Neural cell (in vitro differentiated cells): ENCODE results near the gene NEK6.

ENCODE experiments used
- POLR2AphosphoS5 ChIP-seq: IDR thresholded peaks from 2 replicates; pipeline ENCODE4 v1.6.1; 2012
- RAD21 ChIP-seq: fragments of 450-650 bp; conservative IDR thresholded peaks from 2 replicates; pipeline ENCODE4 v1.6.1; 2014; ENCODE audit warnings: antibody characterized with exemption, mild to moderate bottlenecking, moderate library complexity
- SMC3 ChIP-seq: fragments of 450-650 bp; conservative IDR thresholded peaks from 2 replicates; pipeline ENCODE4 v1.6.1; 2014; ENCODE audit warnings: antibody characterized with exemption, mild to moderate bottlenecking, moderate library complexity; ENCODE audit not compliant: poor library complexity
- TAF1 ChIP-seq: IDR thresholded peaks from 2 replicates; pipeline ENCODE4 v1.6.1; 2012; ENCODE audit warnings: low read depth
- TF ChIP-seq, protein P1 (sequence below): fragments of 450-650 bp; IDR thresholded peaks from 2 replicates; pipeline ENCODE4 v1.5.1; 2014; ENCODE audit warnings: antibody characterized with exemption, mild to moderate bottlenecking, moderate library complexity; ENCODE audit not compliant: poor library complexity, severe bottlenecking
- TF ChIP-seq, protein P2 (sequence below): IDR thresholded peaks from 2 replicates; pipeline ENCODE4 v1.6.1; 2012; ENCODE audit warnings: borderline replicate concordance

DNA sequence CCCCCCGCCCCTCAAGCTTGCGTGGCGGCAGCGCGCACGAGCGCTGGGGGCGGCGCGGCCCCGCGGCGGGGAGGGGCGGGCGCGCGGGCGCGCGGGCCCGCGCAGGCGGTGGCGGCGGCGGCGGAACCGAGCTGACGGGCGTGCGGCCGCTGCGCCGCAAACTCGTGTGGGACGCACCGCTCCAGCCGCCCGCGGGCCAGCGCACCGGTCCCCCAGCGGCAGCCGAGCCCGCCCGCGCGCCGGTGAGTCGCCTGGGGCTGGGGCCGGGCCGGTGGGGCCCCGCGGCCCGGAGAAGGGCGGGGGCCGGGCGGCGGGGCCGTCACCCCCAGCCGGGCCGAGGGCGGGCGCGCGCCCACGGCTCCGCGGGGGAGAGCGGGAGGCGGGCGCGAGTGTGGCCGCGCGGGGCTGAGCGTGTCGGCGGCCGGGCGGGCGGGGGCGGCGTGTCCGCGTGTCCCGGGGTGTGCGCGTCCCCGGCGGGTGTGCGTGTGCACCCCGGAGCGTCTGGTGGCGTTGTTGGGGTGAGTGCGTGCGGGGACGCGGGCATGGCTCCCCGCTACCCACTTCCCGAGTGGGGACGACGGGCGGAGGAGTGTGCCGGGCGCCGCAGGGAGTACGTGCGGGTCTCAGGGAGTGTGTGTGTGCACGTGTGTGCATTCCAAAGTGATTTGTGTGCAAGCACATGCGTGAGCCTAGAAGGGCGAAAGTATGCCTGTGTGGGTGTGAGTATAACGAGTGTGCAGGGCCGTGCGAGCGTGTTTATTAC lies at the start of gene NEK6:
- TF ChIP-seq, protein P1, sequence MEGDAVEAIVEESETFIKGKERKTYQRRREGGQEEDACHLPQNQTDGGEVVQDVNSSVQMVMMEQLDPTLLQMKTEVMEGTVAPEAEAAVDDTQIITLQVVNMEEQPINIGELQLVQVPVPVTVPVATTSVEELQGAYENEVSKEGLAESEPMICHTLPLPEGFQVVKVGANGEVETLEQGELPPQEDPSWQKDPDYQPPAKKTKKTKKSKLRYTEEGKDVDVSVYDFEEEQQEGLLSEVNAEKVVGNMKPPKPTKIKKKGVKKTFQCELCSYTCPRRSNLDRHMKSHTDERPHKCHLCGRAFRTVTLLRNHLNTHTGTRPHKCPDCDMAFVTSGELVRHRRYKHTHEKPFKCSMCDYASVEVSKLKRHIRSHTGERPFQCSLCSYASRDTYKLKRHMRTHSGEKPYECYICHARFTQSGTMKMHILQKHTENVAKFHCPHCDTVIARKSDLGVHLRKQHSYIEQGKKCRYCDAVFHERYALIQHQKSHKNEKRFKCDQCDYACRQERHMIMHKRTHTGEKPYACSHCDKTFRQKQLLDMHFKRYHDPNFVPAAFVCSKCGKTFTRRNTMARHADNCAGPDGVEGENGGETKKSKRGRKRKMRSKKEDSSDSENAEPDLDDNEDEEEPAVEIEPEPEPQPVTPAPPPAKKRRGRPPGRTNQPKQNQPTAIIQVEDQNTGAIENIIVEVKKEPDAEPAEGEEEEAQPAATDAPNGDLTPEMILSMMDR, result no peak
- TF ChIP-seq RAD21, result peak; percentile 26
- TF ChIP-seq, protein P2, sequence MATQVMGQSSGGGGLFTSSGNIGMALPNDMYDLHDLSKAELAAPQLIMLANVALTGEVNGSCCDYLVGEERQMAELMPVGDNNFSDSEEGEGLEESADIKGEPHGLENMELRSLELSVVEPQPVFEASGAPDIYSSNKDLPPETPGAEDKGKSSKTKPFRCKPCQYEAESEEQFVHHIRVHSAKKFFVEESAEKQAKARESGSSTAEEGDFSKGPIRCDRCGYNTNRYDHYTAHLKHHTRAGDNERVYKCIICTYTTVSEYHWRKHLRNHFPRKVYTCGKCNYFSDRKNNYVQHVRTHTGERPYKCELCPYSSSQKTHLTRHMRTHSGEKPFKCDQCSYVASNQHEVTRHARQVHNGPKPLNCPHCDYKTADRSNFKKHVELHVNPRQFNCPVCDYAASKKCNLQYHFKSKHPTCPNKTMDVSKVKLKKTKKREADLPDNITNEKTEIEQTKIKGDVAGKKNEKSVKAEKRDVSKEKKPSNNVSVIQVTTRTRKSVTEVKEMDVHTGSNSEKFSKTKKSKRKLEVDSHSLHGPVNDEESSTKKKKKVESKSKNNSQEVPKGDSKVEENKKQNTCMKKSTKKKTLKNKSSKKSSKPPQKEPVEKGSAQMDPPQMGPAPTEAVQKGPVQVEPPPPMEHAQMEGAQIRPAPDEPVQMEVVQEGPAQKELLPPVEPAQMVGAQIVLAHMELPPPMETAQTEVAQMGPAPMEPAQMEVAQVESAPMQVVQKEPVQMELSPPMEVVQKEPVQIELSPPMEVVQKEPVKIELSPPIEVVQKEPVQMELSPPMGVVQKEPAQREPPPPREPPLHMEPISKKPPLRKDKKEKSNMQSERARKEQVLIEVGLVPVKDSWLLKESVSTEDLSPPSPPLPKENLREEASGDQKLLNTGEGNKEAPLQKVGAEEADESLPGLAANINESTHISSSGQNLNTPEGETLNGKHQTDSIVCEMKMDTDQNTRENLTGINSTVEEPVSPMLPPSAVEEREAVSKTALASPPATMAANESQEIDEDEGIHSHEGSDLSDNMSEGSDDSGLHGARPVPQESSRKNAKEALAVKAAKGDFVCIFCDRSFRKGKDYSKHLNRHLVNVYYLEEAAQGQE, result no peak
- no peak for TF ChIP-seq POLR2AphosphoS5
- TF ChIP-seq SMC3, result peak; percentile 15
- no peak for TF ChIP-seq TAF1
